ENCODE measurements around the gene RIMKLB.
A peak's percentile ranks its signal among the peaks of the same experiment; 100 is the strongest.

RIMKLB gene

DNA sequence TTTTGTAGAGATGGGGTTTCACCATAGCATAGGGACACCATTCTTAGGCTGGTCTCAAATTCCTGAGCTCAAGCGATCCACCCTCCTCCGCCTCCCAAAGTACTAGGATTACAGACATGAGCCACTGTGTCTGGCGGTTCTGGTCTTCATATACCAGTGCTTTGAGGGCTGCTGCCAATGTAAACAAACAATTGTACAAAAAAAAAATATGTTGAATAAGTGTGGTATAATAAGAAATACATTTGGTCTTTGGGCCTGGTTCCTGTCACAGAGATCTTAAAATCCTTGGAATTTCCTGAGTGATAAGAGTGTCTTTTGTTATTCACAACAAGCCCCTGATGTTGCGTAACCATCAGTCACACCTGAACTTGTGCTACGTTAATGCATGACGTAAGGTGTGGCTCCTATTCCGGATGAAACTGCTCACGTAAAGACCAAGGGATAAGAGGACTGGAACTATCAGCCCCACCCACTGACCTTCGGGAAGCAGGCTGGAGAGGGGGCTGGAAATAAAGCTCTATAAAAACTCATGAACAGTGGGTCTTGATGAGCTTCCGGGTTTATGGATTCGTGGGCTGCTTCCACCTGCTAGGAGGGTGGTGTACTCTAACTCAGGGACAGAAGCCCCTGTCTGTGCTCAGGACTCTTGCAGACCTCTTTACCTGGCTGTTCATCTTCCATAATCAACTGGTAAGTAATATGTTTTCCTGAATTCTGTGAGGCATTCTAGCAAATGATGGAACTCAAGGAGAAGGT, 16.5 kb upstream of the RIMKLB start:
- H3K27me3 ChIP-seq (ENCODE audit: insufficient read depth, low read depth, severe bottlenecking) = peaks cover 34% of the 10 kb centered on the region
- no peak overlapping the region for H3K27ac ChIP-seq
- DNase-seq = no peak
- H3K9me3 ChIP-seq (ENCODE audit: severe bottlenecking) = no peaks in the 10 kb centered on the region
- H3K36me3 ChIP-seq = no peaks in the 10 kb centered on the region
- TF ChIP-seq, protein P1, sequence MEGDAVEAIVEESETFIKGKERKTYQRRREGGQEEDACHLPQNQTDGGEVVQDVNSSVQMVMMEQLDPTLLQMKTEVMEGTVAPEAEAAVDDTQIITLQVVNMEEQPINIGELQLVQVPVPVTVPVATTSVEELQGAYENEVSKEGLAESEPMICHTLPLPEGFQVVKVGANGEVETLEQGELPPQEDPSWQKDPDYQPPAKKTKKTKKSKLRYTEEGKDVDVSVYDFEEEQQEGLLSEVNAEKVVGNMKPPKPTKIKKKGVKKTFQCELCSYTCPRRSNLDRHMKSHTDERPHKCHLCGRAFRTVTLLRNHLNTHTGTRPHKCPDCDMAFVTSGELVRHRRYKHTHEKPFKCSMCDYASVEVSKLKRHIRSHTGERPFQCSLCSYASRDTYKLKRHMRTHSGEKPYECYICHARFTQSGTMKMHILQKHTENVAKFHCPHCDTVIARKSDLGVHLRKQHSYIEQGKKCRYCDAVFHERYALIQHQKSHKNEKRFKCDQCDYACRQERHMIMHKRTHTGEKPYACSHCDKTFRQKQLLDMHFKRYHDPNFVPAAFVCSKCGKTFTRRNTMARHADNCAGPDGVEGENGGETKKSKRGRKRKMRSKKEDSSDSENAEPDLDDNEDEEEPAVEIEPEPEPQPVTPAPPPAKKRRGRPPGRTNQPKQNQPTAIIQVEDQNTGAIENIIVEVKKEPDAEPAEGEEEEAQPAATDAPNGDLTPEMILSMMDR (IDR thresholded peaks at IDR 0.05; ENCODE audit: low read depth, low read length) = no peak
- H3K4me3 ChIP-seq (ENCODE audit: low read depth, low read length) = no peak overlapping the region

DNA sequence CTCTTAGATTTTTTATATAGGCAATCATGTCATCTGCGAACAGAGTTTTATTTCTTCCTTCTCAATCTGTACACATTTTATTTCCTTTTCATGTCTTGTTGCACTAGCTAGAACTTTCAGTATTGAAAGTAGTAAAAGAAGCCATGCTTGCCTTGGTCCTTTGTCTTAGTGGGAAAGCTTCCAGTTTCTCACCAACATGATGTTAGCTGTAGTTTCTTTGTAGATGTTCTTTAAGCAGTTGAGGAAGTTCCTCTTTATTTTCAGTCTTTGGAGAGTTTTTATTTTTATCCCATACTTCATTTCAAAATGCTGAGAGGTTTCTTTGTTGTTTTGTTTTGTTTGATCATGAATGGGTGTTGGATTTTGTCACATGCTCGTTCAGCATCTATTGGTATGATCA, 12.7 kb upstream of the RIMKLB start:
- TF ChIP-seq, protein P1 (IDR thresholded peaks at IDR 0.05; ENCODE audit: low read depth, low read length) = no peak

DNA sequence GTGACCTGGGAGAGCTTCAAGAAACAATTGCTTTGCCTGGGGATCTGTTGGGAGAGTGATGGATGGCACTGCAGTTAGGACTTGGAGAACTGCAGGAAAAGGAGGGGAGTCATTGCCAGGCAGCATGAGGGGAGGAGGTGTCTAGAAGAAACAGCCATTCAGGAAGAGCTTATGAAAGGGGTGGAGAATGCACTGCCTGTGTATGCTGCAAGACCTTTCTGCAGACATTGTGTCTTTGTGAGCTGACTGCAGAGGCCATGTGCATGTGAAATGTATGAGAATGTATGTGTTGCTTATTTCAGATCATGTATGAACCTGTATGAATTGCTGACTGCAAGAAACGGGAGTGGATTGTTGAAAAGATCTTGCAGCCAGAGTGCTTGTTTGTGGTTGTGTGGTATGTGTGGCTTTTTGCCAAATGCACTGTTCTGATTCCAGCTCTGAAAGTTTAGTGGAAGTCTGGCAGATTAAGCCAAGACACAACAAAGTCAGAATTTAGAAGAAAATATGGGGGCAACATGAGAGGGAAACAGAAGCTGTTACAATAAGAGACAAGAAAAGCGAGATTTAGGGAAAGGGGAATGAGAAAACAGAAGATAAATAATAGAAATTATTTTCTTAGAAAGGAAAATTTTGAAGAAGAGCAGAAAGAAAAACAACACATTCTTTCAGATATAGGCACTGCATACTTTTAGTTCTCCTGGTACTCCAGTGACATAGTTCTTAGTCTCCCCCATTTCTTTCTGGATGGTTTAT, 9.8 kb upstream of the RIMKLB start:
- Histone ChIP-seq H3K9me3 (ENCODE audit: severe bottlenecking) (no peaks in the 10 kb centered on the region), H3K36me3 (no peaks in the 10 kb centered on the region), H3K4me3 (ENCODE audit: low read depth, low read length) (no peak overlapping the region), H3K27ac (no peak overlapping the region), H3K27me3 (ENCODE audit: insufficient read depth, low read depth, severe bottlenecking) (no peaks in the 10 kb centered on the region)
- DNase-seq = peak; percentile 55
- TF ChIP-seq, protein P1 (IDR thresholded peaks at IDR 0.05; ENCODE audit: low read depth, low read length) = no peak

More for the DNA sequence above, 12.7 kb upstream of the RIMKLB start:
- DNase-seq = no peak
- Histone ChIP-seq H3K4me3 (ENCODE audit: low read depth, low read length) (no peak overlapping the region), H3K27me3 (ENCODE audit: insufficient read depth, low read depth, severe bottlenecking) (peaks cover 13% of the 10 kb centered on the region), H3K36me3 (no peaks in the 10 kb centered on the region), H3K27ac (no peak overlapping the region), H3K9me3 (ENCODE audit: severe bottlenecking) (no peaks in the 10 kb centered on the region)

DNA sequence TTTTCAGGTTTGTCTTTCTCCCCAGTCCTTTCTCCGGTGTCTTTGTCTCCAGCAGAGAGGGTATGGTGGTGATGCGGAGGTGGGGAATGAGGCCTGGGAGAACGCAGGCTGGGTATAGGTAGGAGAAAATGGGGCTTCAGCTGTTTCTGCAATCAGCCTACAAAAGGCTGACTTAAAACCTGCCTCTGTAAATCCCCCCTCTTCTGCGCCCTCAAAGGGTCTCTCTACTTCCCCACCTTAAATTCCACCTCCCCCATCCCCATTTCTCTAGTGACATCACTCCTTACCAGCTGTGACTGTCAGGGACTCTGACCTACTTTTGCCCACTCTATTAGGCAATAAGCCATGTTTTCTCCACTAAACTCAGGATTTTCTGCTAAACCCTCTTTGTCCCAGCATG, 8.1 kb upstream of the RIMKLB start:
- H3K9me3 ChIP-seq (ENCODE audit: severe bottlenecking) = no peaks in the 10 kb centered on the region
- TF ChIP-seq, protein P1 (IDR thresholded peaks at IDR 0.05; ENCODE audit: low read depth, low read length) = no peak
- H3K36me3 ChIP-seq = no peaks in the 10 kb centered on the region
- H3K4me3 ChIP-seq (ENCODE audit: low read depth, low read length) = no peak overlapping the region
- no peak for DNase-seq
- H3K27ac ChIP-seq = peak overlapping the region; percentile 19
- H3K27me3 ChIP-seq (ENCODE audit: insufficient read depth, low read depth, severe bottlenecking) = no peaks in the 10 kb centered on the region

DNA sequence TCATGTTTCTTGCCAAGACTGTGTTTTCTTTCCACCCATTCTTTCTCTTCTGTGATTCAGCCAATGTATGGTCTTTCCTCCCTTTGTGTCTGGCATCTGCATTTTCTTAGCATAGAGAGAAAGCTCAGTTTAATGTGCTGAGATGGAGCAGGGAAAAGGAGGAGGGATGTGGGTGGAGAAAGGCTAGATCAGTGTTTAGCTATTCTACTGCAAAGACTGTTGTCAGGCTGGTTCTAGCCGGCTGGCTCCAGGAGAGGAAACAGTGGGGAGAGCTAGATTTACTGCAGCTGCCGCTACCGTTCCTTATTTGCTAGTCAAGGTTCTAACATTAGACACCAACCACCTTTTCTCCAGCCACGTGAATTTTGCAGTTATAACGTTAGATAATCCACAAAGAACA, 5.2 kb upstream of the RIMKLB start:
- DNase-seq = peak; percentile 62
- TF ChIP-seq, protein P1 (IDR thresholded peaks at IDR 0.05; ENCODE audit: low read depth, low read length) = no peak
- H3K9me3 ChIP-seq (ENCODE audit: severe bottlenecking) = no peaks in the 10 kb centered on the region
- peak overlapping the region; percentile 50 for H3K27ac ChIP-seq
- 0 out of 2 replicates have a peak, but pooled peaks cover 3% of the 10 kb centered on the region for H3K36me3 ChIP-seq
- no peaks in the 10 kb centered on the region for H3K27me3 ChIP-seq (ENCODE audit: insufficient read depth, low read depth, severe bottlenecking)
- H3K4me3 ChIP-seq (ENCODE audit: low read depth, low read length) = no peak overlapping the region

All from WERI-Rb-1 (cell line).